DLD1 (cell line): ENCODE results near the gene PRKAG2.

Experiments
- in situ Hi-C: cut with HindIII; loops from 2 replicates; pipeline ENCODE4 v1.10.0; 2017; ENCODE audit warnings: low sequenced_read_pairs

The PRKAG2 gene

GRCh38 chr7:151776446-151776845 is 100.5 kb downstream of the PRKAG2 start:
- in situ Hi-C loops = no loop called here

GRCh38 chr7:151775547-151776443 is 101.1 kb downstream of the PRKAG2 start:
- in situ Hi-C loops = no loop called here

GRCh38 chr7:151774951-151775350 is 102.0 kb downstream of the PRKAG2 start:
- in situ Hi-C loops = no loop called here

- in situ Hi-C loops = no loop called here
Measured at GRCh38 chr7:151773797-151774196, 103.1 kb downstream of the PRKAG2 start.

- in situ Hi-C loops = no loop called here
Measured at GRCh38 chr7:151770232-151770631, 106.7 kb downstream of the PRKAG2 start.

- in situ Hi-C loops = no loop called here
Measured at GRCh38 chr7:151769188-151769821, 107.6 kb downstream of the PRKAG2 start.

- in situ Hi-C loops = no loop called here
Measured at GRCh38 chr7:151768805-151769187, 108.1 kb downstream of the PRKAG2 start.

- in situ Hi-C loops = no loop called here
Measured at GRCh38 chr7:151767557-151767956, 109.4 kb downstream of the PRKAG2 start.

- in situ Hi-C loops = no loop called here
Measured at GRCh38 chr7:151764056-151764920, 112.6 kb downstream of the PRKAG2 start.

- in situ Hi-C loops = no loop called here
Measured at GRCh38 chr7:151763420-151763984, 113.4 kb downstream of the PRKAG2 start.

GRCh38 chr7:151762583-151763245 is 114.2 kb downstream of the PRKAG2 start:
- in situ Hi-C loops = no loop called here

GRCh38 chr7:151761957-151762356 is 115.0 kb downstream of the PRKAG2 start:
- in situ Hi-C loops = no loop called here

- in situ Hi-C loops = no loop called here
Measured at GRCh38 chr7:151761231-151761630, 115.7 kb downstream of the PRKAG2 start.

- in situ Hi-C loops = no loop called here
Measured at GRCh38 chr7:151759591-151760042, 117.3 kb downstream of the PRKAG2 start.

GRCh38 chr7:151758622-151759540 is 118.0 kb downstream of the PRKAG2 start:
- in situ Hi-C loops = no loop called here

GRCh38 chr7:151757274-151757673 is 119.6 kb downstream of the PRKAG2 start:
- in situ Hi-C loops = no loop called here

GRCh38 chr7:151756866-151757265 is 120.0 kb downstream of the PRKAG2 start:
- in situ Hi-C loops = no loop called here

GRCh38 chr7:151756076-151756731 is 120.7 kb downstream of the PRKAG2 start:
- in situ Hi-C loops = no loop called here
